ENCODE results near the gene GPR132. TPM values are rescaled to one million over a fixed set of nuclear protein-coding genes. Genes with fewer than 3 reads are reported as not detected.
A peak's percentile ranks its signal among the peaks of the same experiment; 100 is the strongest.

GPR132 gene
- total RNA-seq, 1 experiment from 2014 or later = 0.20 TPM

DNA sequence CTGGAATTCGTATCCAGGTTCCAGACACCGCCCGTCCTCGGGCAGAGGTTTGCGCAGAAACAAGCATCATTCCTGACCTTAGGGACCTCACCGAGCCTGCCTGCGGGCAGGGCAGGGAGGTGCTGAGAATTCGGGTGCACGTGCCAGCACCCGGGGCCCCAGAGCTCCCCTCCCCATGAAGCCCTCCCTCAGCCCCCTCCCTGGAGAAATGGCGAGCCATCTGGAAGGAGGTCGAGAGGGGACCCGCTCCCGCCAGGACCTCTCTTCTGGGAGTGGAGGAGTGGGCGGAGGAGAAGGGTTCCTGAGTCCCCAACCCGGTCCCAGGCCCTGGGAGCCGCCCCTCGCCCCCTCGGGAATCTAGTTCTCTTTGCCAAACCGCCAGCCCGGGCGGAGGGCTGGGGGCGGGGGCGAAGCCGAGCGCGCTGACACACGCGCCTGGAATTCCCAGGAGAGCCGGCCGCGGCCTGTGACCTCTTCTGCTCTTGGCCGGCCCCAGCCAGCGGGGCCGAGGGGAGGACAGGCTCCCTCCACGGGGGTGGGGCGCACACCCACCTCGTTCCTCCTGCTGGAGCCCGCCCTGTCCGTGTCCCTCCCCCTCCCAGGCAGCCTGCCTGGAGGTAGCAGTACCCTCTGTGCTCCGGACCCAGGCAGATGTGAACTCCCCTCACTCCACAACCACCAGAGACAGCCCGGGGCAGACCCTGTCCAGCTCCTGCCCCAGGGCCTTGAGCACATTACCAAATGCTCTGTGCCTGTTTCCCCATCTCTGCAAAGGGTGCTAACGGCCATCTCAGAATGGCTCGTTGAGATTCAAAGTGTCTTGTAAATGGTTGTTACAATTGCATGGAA is 23.0 kb upstream of the GPR132 start:
- H2BK120ac ChIP-seq (ENCODE audit: low read depth, low read length, poor library complexity, severe bottlenecking) = no peak overlapping the region
- no peak overlapping the region for H3K9ac ChIP-seq (ENCODE audit: extremely low read depth, insufficient read length, low read length)
- TF ChIP-seq, protein P1, sequence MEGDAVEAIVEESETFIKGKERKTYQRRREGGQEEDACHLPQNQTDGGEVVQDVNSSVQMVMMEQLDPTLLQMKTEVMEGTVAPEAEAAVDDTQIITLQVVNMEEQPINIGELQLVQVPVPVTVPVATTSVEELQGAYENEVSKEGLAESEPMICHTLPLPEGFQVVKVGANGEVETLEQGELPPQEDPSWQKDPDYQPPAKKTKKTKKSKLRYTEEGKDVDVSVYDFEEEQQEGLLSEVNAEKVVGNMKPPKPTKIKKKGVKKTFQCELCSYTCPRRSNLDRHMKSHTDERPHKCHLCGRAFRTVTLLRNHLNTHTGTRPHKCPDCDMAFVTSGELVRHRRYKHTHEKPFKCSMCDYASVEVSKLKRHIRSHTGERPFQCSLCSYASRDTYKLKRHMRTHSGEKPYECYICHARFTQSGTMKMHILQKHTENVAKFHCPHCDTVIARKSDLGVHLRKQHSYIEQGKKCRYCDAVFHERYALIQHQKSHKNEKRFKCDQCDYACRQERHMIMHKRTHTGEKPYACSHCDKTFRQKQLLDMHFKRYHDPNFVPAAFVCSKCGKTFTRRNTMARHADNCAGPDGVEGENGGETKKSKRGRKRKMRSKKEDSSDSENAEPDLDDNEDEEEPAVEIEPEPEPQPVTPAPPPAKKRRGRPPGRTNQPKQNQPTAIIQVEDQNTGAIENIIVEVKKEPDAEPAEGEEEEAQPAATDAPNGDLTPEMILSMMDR (conservative IDR thresholded peaks at IDR 0.05) = no peak
- H3K4me2 ChIP-seq (ENCODE audit: insufficient read depth, insufficient read length, low read length) = peak overlapping the region; percentile 31
- no peak overlapping the region for H2BK12ac ChIP-seq (ENCODE audit: insufficient read length, low read depth, low read length)
- H3K79me1 ChIP-seq (ENCODE audit: insufficient read depth, low read depth, low read length, poor library complexity, severe bottlenecking) = no peaks in the 10 kb centered on the region
- no peak overlapping the region for H3K4ac ChIP-seq (ENCODE audit: low read depth, low read length)
- H3K79me2 ChIP-seq (ENCODE audit: insufficient read depth, low read length) = no peaks in the 10 kb centered on the region
- H4K8ac ChIP-seq (replicated peaks; ENCODE audit: insufficient read length, low read depth, low read length) = no peak overlapping the region
- no CpG with 5 or more reads among the region's 44 CpGs for WGBS (ENCODE audit: extremely low coverage, insufficient read length, low lambda C conversion rate)
- H4K91ac ChIP-seq (ENCODE audit: insufficient read length, low read depth, low read length) = no peak overlapping the region
- no peaks in the 10 kb centered on the region; the same call in 1 of the 2 replicates for H3K4me1 ChIP-seq (ENCODE audit: insufficient read depth, low read length)
- H3K14ac ChIP-seq (ENCODE audit: insufficient read depth, low read length) = no peak overlapping the region
- no peak overlapping the region for H2BK5ac ChIP-seq (ENCODE audit: insufficient read length, low read length)
- no peak overlapping the region for H2BK20ac ChIP-seq (ENCODE audit: low read depth, low read length, poor library complexity, severe bottlenecking)
- H3K4me3 Mint-ChIP-seq = peak overlapping the region; percentile 50 to 81
- H2AK5ac ChIP-seq (ENCODE audit: insufficient read length, low read length) = no peak overlapping the region
- no peaks in the 10 kb centered on the region for H4K20me1 ChIP-seq (ENCODE audit: control insufficient read depth, insufficient read depth, insufficient read length)
- H3K18ac ChIP-seq (ENCODE audit: insufficient read length, low read depth, low read length) = no peak overlapping the region
- peaks cover 10% of the 10 kb centered on the region for H3K23me2 ChIP-seq (ENCODE audit: insufficient read length, low read depth, low read length, poor library complexity, severe bottlenecking)
- H3K23ac ChIP-seq (ENCODE audit: insufficient read length, low read depth, low read length) = no peak overlapping the region
- H2BK15ac ChIP-seq (ENCODE audit: low read depth, low read length) = no peak overlapping the region
- H3K27me3 ChIP-seq (ENCODE audit: insufficient read depth, low read length) = peaks cover 11% of the 10 kb centered on the region; the same call in 1 of the 2 replicates
- H3K27me3 Mint-ChIP-seq (ENCODE audit: low read depth) = peaks cover 68% of the 10 kb centered on the region
- H3K9me3 ChIP-seq (ENCODE audit: control insufficient read depth, low read depth, low read length) = no peaks in the 10 kb centered on the region
- H2AFZ ChIP-seq (ENCODE audit: low read length) = no peak overlapping the region
- H3K27ac ChIP-seq (ENCODE audit: insufficient read length, low read depth, low read length) = no peak overlapping the region
- H3K36me3 Mint-ChIP-seq (ENCODE audit: insufficient read depth in 1 of 3, low read depth in 3 of 3) = no peaks in the 10 kb centered on the region; a peak in 1 of 7 replicates
- H3K27ac Mint-ChIP-seq = no peak overlapping the region
- DNase-seq = peak; percentile 65
- no peak overlapping the region for H3T11ph ChIP-seq (ENCODE audit: low read length)
- peaks cover 12 to 18% of the 10 kb centered on the region in 2 experiments for H3K4me1 Mint-ChIP-seq
- H3K9me3 Mint-ChIP-seq = no peaks in the 10 kb centered on the region
- H4K5ac ChIP-seq (ENCODE audit: insufficient read length, low read depth, low read length) = no peak overlapping the region
- no peak overlapping the region for H3K56ac ChIP-seq (ENCODE audit: insufficient read length, low read depth, low read length)

All from H9 (cell line).